ENCODE data around the gene CTSO.
A peak's percentile ranks its signal among the peaks of the same experiment; 100 is the strongest.
"Not testable (repeated sequence)": the region's sequence is repeated elsewhere in the genome, so short reads cannot be mapped to it uniquely, and the experiment has no call there.

CTSO gene

GRCh38 chr4:155909615-155910226, 43.9 kb downstream of the CTSO start:
- no peaks in the 10 kb centered on the region for H3K36me3 ChIP-seq (replicated peaks)
- DNase-seq (ENCODE audit: low spot score in 2 of 2) = no peak
- H3K9me3 ChIP-seq = no peaks in the 10 kb centered on the region
- H3K4me1 ChIP-seq = peaks cover 11% of the 10 kb centered on the region
- H3K4me3 ChIP-seq = no peak overlapping the region
- H3K27me3 ChIP-seq (ENCODE audit: low read depth) = no peaks in the 10 kb centered on the region
- in situ Hi-C loops (cut with MboI; ENCODE audit: low sequenced_read_pairs) = no loop called here

- H3K9me3 ChIP-seq = no peaks in the 10 kb centered on the region
- in situ Hi-C loops (cut with MboI; ENCODE audit: low sequenced_read_pairs) = no loop called here
- peaks cover 17% of the 10 kb centered on the region for H3K4me1 ChIP-seq
- no peaks in the 10 kb centered on the region for H3K27me3 ChIP-seq (ENCODE audit: low read depth)
- no peak overlapping the region for H3K4me3 ChIP-seq
- H3K36me3 ChIP-seq (replicated peaks) = no peaks in the 10 kb centered on the region
- no peak for DNase-seq (ENCODE audit: low spot score in 2 of 2)
These were observed 45.2 kb downstream of the CTSO start for GRCh38 chr4:155908187-155909139.

GRCh38 chr4:155907556-155907955, 46.1 kb downstream of the CTSO start:
- Histone ChIP-seq H3K4me3 (no peak overlapping the region), H3K36me3 (replicated peaks) (no peaks in the 10 kb centered on the region)

GRCh38 chr4:155906554-155907247, 47.0 kb downstream of the CTSO start:
- H3K36me3 ChIP-seq (replicated peaks) = no peaks in the 10 kb centered on the region
- in situ Hi-C loops (cut with MboI; ENCODE audit: low sequenced_read_pairs) = no loop called here
- H3K4me1 ChIP-seq = peaks cover 17% of the 10 kb centered on the region
- DNase-seq (ENCODE audit: low spot score in 2 of 2) = peak; percentile 83 to 93
- H3K4me3 ChIP-seq = no peak overlapping the region
- no peaks in the 10 kb centered on the region for H3K9me3 ChIP-seq
- H3K27me3 ChIP-seq (ENCODE audit: low read depth) = no peaks in the 10 kb centered on the region

More at GRCh38 chr4:155907556-155907955, 46.1 kb downstream of the CTSO start:
- Histone ChIP-seq H3K4me1 (peaks cover 17% of the 10 kb centered on the region), H3K9me3 (no peaks in the 10 kb centered on the region), H3K27me3 (ENCODE audit: low read depth) (no peaks in the 10 kb centered on the region)
- in situ Hi-C loops (cut with MboI; ENCODE audit: low sequenced_read_pairs) = no loop called here
- no peak for DNase-seq (ENCODE audit: low spot score in 2 of 2)

- in situ Hi-C loops (cut with MboI; ENCODE audit: low sequenced_read_pairs) = no loop called here
- H3K4me1 ChIP-seq = peaks cover 17% of the 10 kb centered on the region
- H3K4me3 ChIP-seq = no peak overlapping the region
- no peak for DNase-seq (ENCODE audit: low spot score in 2 of 2)
- H3K36me3 ChIP-seq (replicated peaks) = no peaks in the 10 kb centered on the region
- no peaks in the 10 kb centered on the region for H3K9me3 ChIP-seq
- no peaks in the 10 kb centered on the region for H3K27me3 ChIP-seq (ENCODE audit: low read depth)
These were observed 49.3 kb downstream of the CTSO start for GRCh38 chr4:155904331-155904730.

- in situ Hi-C loops (cut with MboI; ENCODE audit: low sequenced_read_pairs) = no loop called here
- Histone ChIP-seq H3K27me3 (ENCODE audit: low read depth) (no peaks in the 10 kb centered on the region), H3K9me3 (no peaks in the 10 kb centered on the region), H3K4me1 (peaks cover 17% of the 10 kb centered on the region), H3K4me3 (no peak within 1 kb of the TSS), H3K36me3 (replicated peaks) (no peaks in the 10 kb centered on the region)
- DNase-seq (ENCODE audit: low spot score in 2 of 2) = no peak
These were observed 50.2 kb downstream of the CTSO start, which contains the start of gene TDO2 for GRCh38 chr4:155903453-155903852. TDO2 (plus strand) TSS chr4:155903696; CDS start chr4:155903759, 63 bp downstream.

- H3K9me3 ChIP-seq = no peaks in the 10 kb centered on the region
These were observed 52.7 kb downstream of the CTSO start for GRCh38 chr4:155901013-155901412.

GRCh38 chr4:155900381-155900780, 53.3 kb downstream of the CTSO start:
- Histone ChIP-seq H3K27me3 (ENCODE audit: low read depth) (no peaks in the 10 kb centered on the region), H3K4me3 (no peak overlapping the region), H3K9me3 (no peaks in the 10 kb centered on the region), H3K4me1 (peaks cover 5% of the 10 kb centered on the region), H3K36me3 (replicated peaks) (no peaks in the 10 kb centered on the region)
- DNase-seq (ENCODE audit: low spot score in 2 of 2) = no peak
- in situ Hi-C loops (cut with MboI; ENCODE audit: low sequenced_read_pairs) = no loop called here

More at GRCh38 chr4:155901013-155901412, 52.7 kb downstream of the CTSO start:
- H3K27me3 ChIP-seq (ENCODE audit: low read depth) = no peaks in the 10 kb centered on the region
- peaks cover 5% of the 10 kb centered on the region for H3K4me1 ChIP-seq
- in situ Hi-C loops (cut with MboI; ENCODE audit: low sequenced_read_pairs) = no loop called here
- no peak overlapping the region for H3K4me3 ChIP-seq
- no peak for DNase-seq (ENCODE audit: low spot score in 2 of 2)
- H3K36me3 ChIP-seq (replicated peaks) = no peaks in the 10 kb centered on the region

- no peak for DNase-seq (ENCODE audit: low spot score in 2 of 2)
- Histone ChIP-seq H3K36me3 (replicated peaks) (no peaks in the 10 kb centered on the region), H3K27me3 (ENCODE audit: low read depth) (no peaks in the 10 kb centered on the region), H3K9me3 (no peaks in the 10 kb centered on the region), H3K4me3 (no peak overlapping the region), H3K4me1 (peaks cover 5% of the 10 kb centered on the region)
- in situ Hi-C loops (cut with MboI; ENCODE audit: low sequenced_read_pairs) = no loop called here
These were observed 53.8 kb downstream of the CTSO start for GRCh38 chr4:155899891-155900290.

- H3K36me3 ChIP-seq (replicated peaks); H3K9me3 ChIP-seq; H3K4me1 ChIP-seq; DNase-seq (ENCODE audit: low spot score in 2 of 2); in situ Hi-C loops (cut with MboI; ENCODE audit: low sequenced_read_pairs); H3K27me3 ChIP-seq (ENCODE audit: low read depth); H3K4me3 ChIP-seq: not testable (repeated sequence)
These were observed 55.3 kb downstream of the CTSO start for GRCh38 chr4:155898371-155898770.

- Histone ChIP-seq H3K9me3 (peaks cover 3% of the 10 kb centered on the region; the same call in 1 of the 2 replicates), H3K4me3 (no peak overlapping the region), H3K27me3 (ENCODE audit: low read depth) (no peaks in the 10 kb centered on the region), H3K36me3 (replicated peaks) (no peaks in the 10 kb centered on the region), H3K4me1 (peaks cover 3% of the 10 kb centered on the region; the same call in 1 of the 2 replicates)
- in situ Hi-C loops (cut with MboI; ENCODE audit: low sequenced_read_pairs) = no loop called here
- DNase-seq (ENCODE audit: low spot score in 2 of 2) = no peak
These were observed 62.6 kb downstream of the CTSO start for GRCh38 chr4:155891058-155891457.

- in situ Hi-C loops (cut with MboI; ENCODE audit: low sequenced_read_pairs) = no loop called here
- Histone ChIP-seq H3K36me3 (replicated peaks) (no peaks in the 10 kb centered on the region), H3K9me3 (peaks cover 3% of the 10 kb centered on the region; the same call in 1 of the 2 replicates), H3K4me1 (peaks cover 6% of the 10 kb centered on the region; the same call in 1 of the 2 replicates), H3K27me3 (ENCODE audit: low read depth) (no peaks in the 10 kb centered on the region), H3K4me3 (no peak overlapping the region)
- DNase-seq (ENCODE audit: low spot score in 2 of 2) = no peak
These were observed 63.7 kb downstream of the CTSO start for GRCh38 chr4:155889946-155890345.

- DNase-seq (ENCODE audit: low spot score in 2 of 2) = no peak
- H3K9me3 ChIP-seq = peaks cover 3% of the 10 kb centered on the region; the same call in 1 of the 2 replicates
- no peak overlapping the region for H3K4me3 ChIP-seq
- H3K36me3 ChIP-seq (replicated peaks) = no peaks in the 10 kb centered on the region
- in situ Hi-C loops (cut with MboI; ENCODE audit: low sequenced_read_pairs) = no loop called here
- H3K4me1 ChIP-seq = peaks cover 6% of the 10 kb centered on the region; the same call in 1 of the 2 replicates
- no peaks in the 10 kb centered on the region for H3K27me3 ChIP-seq (ENCODE audit: low read depth)
These were observed 64.5 kb downstream of the CTSO start for GRCh38 chr4:155889031-155889793.
